HG02571 (cell line): ENCODE measurements around the gene DPM1.

Experiments
- ATAC-seq: cut with Tn5 transposase; IDR thresholded peaks from one replicate; pipeline ENCODE4 v1.9.1; 2021; ENCODE audit warnings: mild to moderate bottlenecking, moderate library complexity; ENCODE audit not compliant: unreplicated experiment

Gene DPM1

GRCh38 chr20:50957798-50958614, at the start of gene DPM1:
TSS of gene DPM1 (minus strand) at chr20:50958532. CDS start at chr20:50958523, 9 bp downstream.
- ATAC-seq, result peak; percentile 66

GRCh38 chr20:51005214-51005613, 46.9 kb upstream of the DPM1 start:
- ATAC-seq, result no peak

- no peak for ATAC-seq
These were observed 46.4 kb upstream of the DPM1 start for GRCh38 chr20:51004781-51005180.

- ATAC-seq, result no peak
These were observed 46.0 kb upstream of the DPM1 start for GRCh38 chr20:51004305-51004727.

GRCh38 chr20:51003753-51004152, 45.4 kb upstream of the DPM1 start:
- ATAC-seq, result no peak

GRCh38 chr20:51002633-51003032, 44.3 kb upstream of the DPM1 start:
- no peak for ATAC-seq

- ATAC-seq, result no peak
These were observed 43.3 kb upstream of the DPM1 start for GRCh38 chr20:51001430-51002265.

- ATAC-seq, result no peak
These were observed 41.0 kb upstream of the DPM1 start for GRCh38 chr20:50999355-50999754.

GRCh38 chr20:50996901-50997865, 38.9 kb upstream of the DPM1 start:
- ATAC-seq, result no peak

- no peak for ATAC-seq
These were observed 37.2 kb upstream of the DPM1 start for GRCh38 chr20:50995506-50995905.

- no peak for ATAC-seq
These were observed 35.5 kb upstream of the DPM1 start for GRCh38 chr20:50993876-50994275.

- ATAC-seq, result no peak
These were observed 34.6 kb upstream of the DPM1 start for GRCh38 chr20:50992733-50993457.

- no peak for ATAC-seq
These were observed 34.0 kb upstream of the DPM1 start for GRCh38 chr20:50992336-50992732.

- no peak for ATAC-seq
These were observed 32.7 kb upstream of the DPM1 start for GRCh38 chr20:50991076-50991475.

GRCh38 chr20:50987493-50988210, 29.3 kb upstream of the DPM1 start:
- no peak for ATAC-seq

GRCh38 chr20:50983321-50983720, 25.0 kb upstream of the DPM1 start:
- no peak for ATAC-seq

- no peak for ATAC-seq
These were observed 24.0 kb upstream of the DPM1 start for GRCh38 chr20:50982363-50982762.

GRCh38 chr20:50981714-50982048, 23.3 kb upstream of the DPM1 start:
- no peak for ATAC-seq

GRCh38 chr20:50980851-50981713, 22.8 kb upstream of the DPM1 start:
- no peak for ATAC-seq
